Cardiac fibroblast (primary cell): ENCODE results near the gene TRMT2A.

Experiments used
- DNase-seq, 2 donors: peaks; one replicate each; pipeline versions ENCODE4 v3.0.0 to v3.0.0-alpha.2; 2010; ENCODE audit warnings: low read depth in 2 of 2
- H3K4me3 ChIP-seq, 2 donors: replicated peaks in 1 of 2; 1 replicate in 1 of 2; 2 replicates in 1 of 2; pipeline ENCODE4 v1.5.1; 2011; ENCODE audit warnings: low read depth in 2 of 2, low read length in 2 of 2, mild to moderate bottlenecking in 2 of 2, moderate library complexity in 1 of 2
- CTCF ChIP-seq: IDR thresholded peaks from one replicate; pipeline ENCODE4 v1.5.1; 2011; ENCODE audit warnings: low read depth, mild to moderate bottlenecking, low read length, inconsistent platforms

Gene TRMT2A

GRCh38 chr22:20112623-20113511 lies 4.2 kb downstream of the TRMT2A start:
- no peak overlapping the region for H3K4me3 ChIP-seq
- no peak for DNase-seq
- no peak for TF ChIP-seq CTCF

DNA sequence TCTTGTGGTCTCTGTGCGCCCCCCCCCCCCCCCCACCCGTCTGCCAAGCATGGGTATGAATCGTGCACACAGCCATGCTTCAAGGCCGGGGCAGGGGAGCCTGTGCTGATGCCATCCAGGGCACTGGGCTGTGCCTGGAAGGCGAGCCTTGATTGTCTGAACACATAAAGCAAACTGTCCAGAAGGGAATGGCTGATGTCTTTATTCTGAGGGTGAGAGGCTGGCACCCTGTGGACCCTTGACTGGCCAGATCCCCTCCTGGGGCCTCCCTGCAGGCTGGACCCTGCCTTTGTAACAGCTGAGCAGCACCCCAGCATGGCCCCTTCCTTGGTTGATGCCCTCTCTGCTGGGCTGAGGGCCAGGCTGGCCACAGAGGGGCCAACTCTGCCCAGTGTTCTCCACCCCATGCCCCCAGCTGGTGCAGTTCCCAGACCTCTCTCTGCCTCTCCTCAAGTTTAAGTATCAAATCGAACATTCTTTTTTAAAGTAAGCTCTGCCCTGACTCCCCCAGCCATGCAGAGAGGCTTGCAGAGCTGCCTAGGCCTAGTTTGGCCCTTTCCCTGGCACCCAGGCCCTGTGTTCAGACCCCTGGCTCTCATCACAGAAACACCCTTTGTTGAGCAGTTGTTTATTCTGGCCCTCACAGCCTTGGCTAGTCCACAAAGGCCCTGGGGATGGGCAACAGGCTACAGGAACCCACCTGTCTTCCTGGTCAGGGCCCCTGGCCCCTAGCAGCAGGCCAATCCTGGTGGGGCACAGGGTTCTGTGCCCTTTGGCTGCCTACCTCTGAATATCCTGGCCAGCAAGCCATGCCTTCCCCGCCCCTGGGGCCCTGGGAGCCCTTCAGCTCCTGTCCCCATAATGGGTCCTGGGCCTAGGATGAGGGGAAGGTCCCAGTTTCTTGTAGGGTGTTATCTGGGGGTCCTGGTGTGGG lies 5.1 kb downstream of the TRMT2A start:
- H3K4me3 ChIP-seq = no peak overlapping the region
- TF ChIP-seq CTCF = no peak
- DNase-seq = no peak

- peak; percentile 46 for TF ChIP-seq CTCF
- DNase-seq = peak; percentile 30 to 42
- H3K4me3 ChIP-seq = no peak overlapping the region
These were observed 5.9 kb downstream of the TRMT2A start for GRCh38 chr22:20111045-20111688.

DNA sequence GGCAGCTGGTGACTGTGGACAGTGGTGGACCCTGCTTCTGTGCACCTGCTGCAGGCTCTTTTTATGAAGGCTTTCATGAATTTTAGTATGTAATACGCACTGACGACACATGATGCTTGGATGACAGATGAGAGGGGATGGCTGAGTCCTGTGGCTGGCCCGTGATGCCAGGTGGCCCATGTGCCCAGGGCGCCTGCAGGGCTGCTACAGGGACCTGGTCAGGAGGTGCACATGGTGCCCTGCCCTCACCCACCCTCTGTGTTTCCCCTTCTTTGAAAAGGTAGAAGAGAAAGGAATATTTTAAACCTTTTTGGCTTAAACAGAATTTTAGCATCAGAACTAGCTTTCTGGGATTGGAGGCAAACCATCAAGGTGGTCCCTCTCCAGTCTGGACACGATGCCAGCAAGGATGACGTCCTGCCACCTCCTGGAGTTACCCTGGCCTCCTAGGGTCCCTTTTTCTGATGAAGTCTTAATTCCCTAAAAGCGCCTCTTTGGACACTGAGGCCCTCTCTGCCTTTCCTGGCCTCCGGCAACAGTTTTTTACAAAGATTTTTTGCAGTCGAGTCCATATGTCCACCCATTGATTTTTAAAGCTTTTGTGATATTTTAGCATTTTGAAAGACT lies 6.6 kb downstream of the TRMT2A start:
- TF ChIP-seq CTCF = no peak
- no peak for DNase-seq
- H3K4me3 ChIP-seq = no peak overlapping the region

GRCh38 chr22:20109411-20110358 lies 7.3 kb downstream of the TRMT2A start:
- no peak for TF ChIP-seq CTCF
- no peak for DNase-seq
- no peak overlapping the region for H3K4me3 ChIP-seq
